Endothelial cell of umbilical vein (primary cell): ENCODE data around the gene TRPM1. TPM values are rescaled to one million over a fixed set of nuclear protein-coding genes. Genes with fewer than 3 reads are reported as not detected.

ENCODE experiments used
- BruUV-seq: library from RNA; stranded (reverse); fragments of 400-500 nt; replicated peaks from 2 replicates; lab custom pipeline; 2021; lab: Mats Ljungman, UMichigan
- CTCF ChIA-PET: fragments of 300-600, 350-600 bp; sonication (Branson Sonifier 250); formaldehyde crosslinking; loops from one replicate; lab custom pipeline; 2021; ENCODE audit warnings: antibody characterized with exemption, inconsistent platforms; lab: Charles Lee
- POLR2A ChIA-PET: fragments of 300-600, 350-600 bp; sonication (Branson Sonifier 250); formaldehyde crosslinking; loops from one replicate; lab custom pipeline; 2021; ENCODE audit warnings: antibody characterized with exemption, inconsistent platforms; lab: Charles Lee
- DNase-seq: peaks from one replicate; pipeline ENCODE4 v3.0.0-alpha.2; 2011; ENCODE audit warnings: low read depth, low spot score
- FAIRE-seq: peaks from 2 replicates; lab custom pipeline; 2011; peaks lifted over from hg19 to GRCh38; lab: Jason Lieb, UNC
- H2AFZ ChIP-seq: 2 replicates; pipeline ENCODE4 v1.6.0; 2012; ENCODE audit warnings: low read depth, low read length, control low read depth, inconsistent platforms
- H3K27ac ChIP-seq: 2 replicates; pipeline ENCODE4 v1.5.1; 2011; ENCODE audit warnings: low read depth, mild to moderate bottlenecking, control low read depth, low read length, moderate library complexity; ENCODE audit not compliant: insufficient read depth
- H3K27me3 ChIP-seq, 2 experiments: 2 replicates each; pipeline versions ENCODE4 v1.6.0 to v1.6.1; 2011; ENCODE audit warnings: low read length in 2 of 2, mixed read lengths in 1 of 2; ENCODE audit not compliant: control insufficient read depth in 2 of 2, insufficient read depth in 2 of 2
- H3K36me3 ChIP-seq, 2 experiments: 2 replicates in 1 of 2; 3 replicates in 1 of 2; pipeline ENCODE4 v1.5.1; 2011; ENCODE audit warnings: low read length in 2 of 2, mild to moderate bottlenecking in 1 of 2, moderate library complexity in 1 of 2; ENCODE audit not compliant: control insufficient read depth in 2 of 2, insufficient read depth in 2 of 2; ENCODE audit errors: extremely low read depth in 1 of 2
- H3K4me1 ChIP-seq: 3 replicates; pipeline ENCODE4 v1.5.1; 2011; ENCODE audit warnings: mild to moderate bottlenecking, low read length; ENCODE audit not compliant: control insufficient read depth, insufficient read depth; ENCODE audit errors: extremely low read depth
- H3K4me2 ChIP-seq: 2 replicates; pipeline ENCODE4 v1.6.1; 2011; ENCODE audit warnings: low read length, control low read depth, mixed read lengths; ENCODE audit not compliant: insufficient read depth
- H3K4me3 ChIP-seq, 3 experiments: fragments of 200-600 bp in 1 of 3; sonication (generic), shearing (Covaris generic) in 1 of 3; replicated peaks in 1 of 3; 2 replicates each; pipeline ENCODE4 v1.5.1; 2011 to 2016; ENCODE audit warnings: control low read depth in 3 of 3, low read length in 3 of 3, mild to moderate bottlenecking in 2 of 3, inconsistent platforms in 1 of 3, low read depth in 1 of 3, moderate library complexity in 1 of 3; ENCODE audit not compliant: insufficient read depth in 1 of 3
- H3K79me2 ChIP-seq: 2 replicates; pipeline ENCODE4 v1.6.0; 2012; ENCODE audit warnings: low read length, inconsistent platforms; ENCODE audit not compliant: control insufficient read depth, insufficient read depth
- H3K9ac ChIP-seq: replicated peaks from 2 replicates; pipeline ENCODE3; 2011; ENCODE audit warnings: low read length, control low read depth; ENCODE audit not compliant: insufficient read depth; ENCODE audit errors: extremely low read depth
- H3K9me1 ChIP-seq: replicated peaks from 3 replicates; pipeline ENCODE4 v1.6.0; 2011; ENCODE audit warnings: mild to moderate bottlenecking, low read length; ENCODE audit not compliant: control insufficient read depth, insufficient read depth; ENCODE audit errors: extremely low read depth
- H3K9me3 ChIP-seq: replicated peaks from 2 replicates; pipeline ENCODE4 v1.5.1; 2012; ENCODE audit warnings: low read length, inconsistent platforms; ENCODE audit not compliant: control insufficient read depth, insufficient read depth
- H4K20me1 ChIP-seq: replicated peaks from 2 replicates; pipeline ENCODE3; 2011; ENCODE audit warnings: mild to moderate bottlenecking, low read length; ENCODE audit not compliant: control insufficient read depth, insufficient read depth; ENCODE audit errors: extremely low read depth
- EZH2 ChIP-seq: IDR thresholded peaks from 2 replicates; pipeline ENCODE4 v1.6.1; 2012; ENCODE audit warnings: borderline replicate concordance, low read depth, mild to moderate bottlenecking, moderate library complexity, low read length, inconsistent platforms; ENCODE audit not compliant: severe bottlenecking
- FOS ChIP-seq: IDR thresholded peaks from 2 replicates; pipeline ENCODE4 v1.6.1; 2011; ENCODE audit warnings: mild to moderate bottlenecking, low read length, moderate library complexity, borderline replicate concordance; ENCODE audit not compliant: insufficient read depth
- GATA2 ChIP-seq: IDR thresholded peaks from 2 replicates; pipeline ENCODE4 v1.7.0; 2011; ENCODE audit warnings: low read depth, mild to moderate bottlenecking, moderate library complexity, mixed read lengths, low read length; ENCODE audit not compliant: insufficient read length, insufficient read depth
- JUN ChIP-seq: IDR thresholded peaks from 2 replicates; pipeline ENCODE4 v1.6.1; 2011; ENCODE audit warnings: borderline replicate concordance, low read depth; ENCODE audit not compliant: insufficient read length, insufficient read depth
- MYC ChIP-seq: IDR thresholded peaks from one replicate; pipeline ENCODE4 v1.6.1; 2011; ENCODE audit warnings: mild to moderate bottlenecking, low read depth, low read length
- POLR2A ChIP-seq: IDR thresholded peaks from 2 replicates; pipeline ENCODE4 v1.6.1; 2012; ENCODE audit warnings: low read depth, mild to moderate bottlenecking, control low read depth, low read length
- POLR2AphosphoS5 ChIP-seq: IDR thresholded peaks from 2 replicates; pipeline ENCODE4 v1.6.1; 2012; ENCODE audit warnings: low read depth, mild to moderate bottlenecking, control low read depth, low read length, moderate library complexity; ENCODE audit not compliant: insufficient read depth
- dilution Hi-C: fragments of 300-500 bp; cut with MboI; formaldehyde crosslinking; loops from one replicate; pipeline ENCODE4 v1.15.0; 2019; ENCODE audit warnings: low sequenced_read_pairs; ENCODE audit not compliant: extremely low pct_ligation_motif_present
- intact Hi-C: fragments of 100-400 bp; cut with micrococcal nuclease; formaldehyde crosslinking; loops from one replicate; pipeline ENCODE4 v1.10.0; 2022
- polyA plus RNA-seq, 4 experiments: library from polyadenylated mRNA; depleted of rRNA in 3 of 4; stranded (reverse) in 3 of 4; unstranded in 1 of 4; fragments of >200 nt; gene quantifications; 2 replicates each; pipeline versions ENCODE4 v1.2.1 to v1.2.3, GENCODE V29; 2011 to 2012; ENCODE audit warnings: missing spikeins in 1 of 4
- total RNA-seq: library from RNA; stranded (reverse); gene quantifications from 2 replicates; pipeline ENCODE4 v1.2.3, GENCODE V29; 2021
- TF ChIP-seq, protein P1 (sequence below): IDR thresholded peaks from 2 replicates; pipeline ENCODE4 v1.6.1; 2011; ENCODE audit not compliant: insufficient read depth, insufficient read length
- TF ChIP-seq, protein P2 (sequence below), 2 donors: IDR thresholded peaks; 1 replicate in 1 of 2; 2 replicates in 1 of 2; pipeline ENCODE4 v1.5.1; 2011; ENCODE audit warnings: low read length in 2 of 2, mild to moderate bottlenecking in 2 of 2, moderate library complexity in 2 of 2, control low read depth in 1 of 2, inconsistent platforms in 1 of 2, low read depth in 1 of 2; ENCODE audit not compliant: insufficient read depth in 1 of 2; ENCODE audit errors: extremely low read depth in 1 of 2

The TRPM1 gene
- total and polyA plus RNA-seq, 2 donors (not counting 3 experiments of a cell fraction or from before 2014, with no cell fraction given): 0.19 TPM; not detected in 1

DNA sequence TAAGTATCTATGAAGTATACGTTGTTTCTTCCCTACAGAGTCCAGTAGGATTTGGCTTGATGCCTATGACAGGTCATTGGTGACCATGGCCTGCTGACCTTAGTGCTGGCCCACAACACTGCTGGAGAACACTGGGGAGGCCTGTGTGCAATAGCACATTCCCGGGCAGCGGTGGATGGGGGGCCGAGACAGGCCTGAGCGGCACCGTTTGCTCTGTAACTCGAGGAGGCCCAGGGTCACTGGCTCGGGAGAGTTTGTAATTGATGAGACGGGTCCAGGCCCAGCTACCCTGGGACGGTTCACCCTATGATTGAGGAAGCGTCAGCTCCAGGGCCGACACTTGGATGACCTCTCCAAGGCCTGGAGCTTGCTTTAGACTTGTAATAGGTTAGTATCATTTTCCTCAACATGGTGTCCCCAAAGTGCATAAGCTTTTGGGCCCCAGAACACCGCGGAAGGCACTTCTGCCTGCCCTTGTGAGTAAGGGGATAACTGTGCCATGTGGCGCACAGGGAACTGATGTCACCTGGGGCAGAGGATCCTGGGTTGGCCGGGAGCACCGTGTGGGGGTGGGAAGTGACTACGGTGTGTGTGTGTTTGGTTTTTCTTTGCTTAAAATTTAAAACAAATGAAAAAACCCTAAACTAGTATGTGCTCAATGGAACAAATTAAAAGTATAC is 12.0 kb downstream of the TRPM1 start:
- no peaks in the 10 kb centered on the region for H4K20me1 ChIP-seq
- FAIRE-seq (no peak), DNase-seq (no peak)
- no peaks in the 10 kb centered on the region for H3K9me1 ChIP-seq
- BruUV-seq: no TSS peak
- dilution Hi-C loops (no loop called here), intact Hi-C loops (no loop called here)
- TF ChIP-seq POLR2A (no peak), POLR2AphosphoS5 (no peak), FOS (no peak), MYC (no peak), JUN (no peak), GATA2 (no peak), EZH2 (no peak)
- TF ChIP-seq, protein P1, sequence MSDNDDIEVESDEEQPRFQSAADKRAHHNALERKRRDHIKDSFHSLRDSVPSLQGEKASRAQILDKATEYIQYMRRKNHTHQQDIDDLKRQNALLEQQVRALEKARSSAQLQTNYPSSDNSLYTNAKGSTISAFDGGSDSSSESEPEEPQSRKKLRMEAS: no peak
- TF ChIP-seq, protein P2, sequence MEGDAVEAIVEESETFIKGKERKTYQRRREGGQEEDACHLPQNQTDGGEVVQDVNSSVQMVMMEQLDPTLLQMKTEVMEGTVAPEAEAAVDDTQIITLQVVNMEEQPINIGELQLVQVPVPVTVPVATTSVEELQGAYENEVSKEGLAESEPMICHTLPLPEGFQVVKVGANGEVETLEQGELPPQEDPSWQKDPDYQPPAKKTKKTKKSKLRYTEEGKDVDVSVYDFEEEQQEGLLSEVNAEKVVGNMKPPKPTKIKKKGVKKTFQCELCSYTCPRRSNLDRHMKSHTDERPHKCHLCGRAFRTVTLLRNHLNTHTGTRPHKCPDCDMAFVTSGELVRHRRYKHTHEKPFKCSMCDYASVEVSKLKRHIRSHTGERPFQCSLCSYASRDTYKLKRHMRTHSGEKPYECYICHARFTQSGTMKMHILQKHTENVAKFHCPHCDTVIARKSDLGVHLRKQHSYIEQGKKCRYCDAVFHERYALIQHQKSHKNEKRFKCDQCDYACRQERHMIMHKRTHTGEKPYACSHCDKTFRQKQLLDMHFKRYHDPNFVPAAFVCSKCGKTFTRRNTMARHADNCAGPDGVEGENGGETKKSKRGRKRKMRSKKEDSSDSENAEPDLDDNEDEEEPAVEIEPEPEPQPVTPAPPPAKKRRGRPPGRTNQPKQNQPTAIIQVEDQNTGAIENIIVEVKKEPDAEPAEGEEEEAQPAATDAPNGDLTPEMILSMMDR (IDR thresholded peaks at IDR 0.05; ENCODE audit: extremely low read depth in 1 of 2, insufficient read depth in 1 of 2, low read depth in 1 of 2, low read length in 2 of 2): no peak
- H3K36me3 ChIP-seq: no peaks in the 10 kb centered on the region
- H3K4me2 ChIP-seq: no peak overlapping the region
- no peak overlapping the region for H3K4me3 ChIP-seq
- H3K9ac ChIP-seq: no peak overlapping the region
- no peaks in the 10 kb centered on the region for H3K79me2 ChIP-seq
- no peaks in the 10 kb centered on the region for H3K9me3 ChIP-seq
- POLR2A ChIA-PET: no interaction called here
- H3K27me3 ChIP-seq: no peaks in the 10 kb centered on the region
- H3K27ac ChIP-seq: no peak overlapping the region
- H2AFZ ChIP-seq: no peak overlapping the region
- H3K4me1 ChIP-seq: no peaks in the 10 kb centered on the region
- CTCF ChIA-PET: no interaction called here
